Right lobe of liver (tissue), 6 donors: Measurements from ENCODE around the gene ZMYND19. TPM values are rescaled to one million over a fixed set of nuclear protein-coding genes. Genes with fewer than 3 reads are reported as not detected.

Experiments used
- ATAC-seq, 4 donors: fragments of 200-7000 bp; cut with Tn5 transposase; one replicate each; pipeline ENCODE4 v1.9.1; 2020; ENCODE audit warnings: mild to moderate bottlenecking in 4 of 4, moderate library complexity in 4 of 4
- DNase-seq, 3 donors: peaks; one replicate each; pipeline ENCODE4 v3.0.0-alpha.2; 2020
- H3K27ac ChIP-seq, 3 donors: fragments of 200-600 bp; one replicate each; pipeline ENCODE4 v1.8.0; 2022
- H3K27me3 ChIP-seq, 2 donors: fragments of 200-600 bp; one replicate each; pipeline ENCODE4 v1.8.0; 2022
- H3K36me3 ChIP-seq, 4 donors: fragments of 200-600 bp; sonication (generic) in 1 of 4; one replicate each; pipeline versions ENCODE4 v1.5.1 to v1.8.0; 2017 to 2022; ENCODE audit warnings: control low read depth in 1 of 4
- H3K4me1 ChIP-seq, 4 donors: fragments of 200-600 bp; sonication (generic) in 1 of 4; one replicate each; pipeline versions ENCODE4 v1.5.1 to v1.8.0; 2017 to 2022; ENCODE audit warnings: control low read depth in 1 of 4
- H3K4me3 ChIP-seq, 3 donors: fragments of 200-600 bp; one replicate each; pipeline ENCODE4 v1.8.0; 2022
- H3K9me3 ChIP-seq, 4 donors: fragments of 200-600 bp; sonication (generic) in 1 of 4; one replicate each; pipeline versions ENCODE4 v1.5.1 to v1.8.0; 2017 to 2022; ENCODE audit warnings: control low read depth in 1 of 4
- POLR2A ChIP-seq: fragments of 450-650 bp; IDR thresholded peaks from one replicate; pipeline ENCODE4 v1.6.1; 2017; ENCODE audit warnings: antibody characterized with exemption, mild to moderate bottlenecking
- WGBS: methylation state at CpG from one replicate; pipeline ENCODE4 v1.1.6; 2018; ENCODE audit warnings: low coverage, low lambda C conversion rate; ENCODE audit not compliant: insufficient coverage; ENCODE audit errors: missing lambda C conversion rate; 5-methylcytosine and 5-hydroxymethylcytosine counted together
- intact Hi-C, 2 donors: fragments of 100-400 bp; cut with DNase I; formaldehyde crosslinking; loops; one replicate each; pipeline versions ENCODE4 v1.11.2 to v1.14.1; 2022
- total RNA-seq, 6 experiments: library from RNA; depleted of rRNA in 2 of 6; stranded (reverse); fragments of >200 nt in 2 of 6; fragmentation: NEBNext Ultra II Directional in 3 of 6; extraction: Animal tissue kit (Norgen Biotek cat#: 25700) in 3 of 6; gene quantifications; one replicate each; pipeline versions ENCODE4 v1.1.0 to v1.2.4, GENCODE V29; 2016 to 2023
- TF ChIP-seq, protein P1 (sequence below), 4 donors: fragments of 200-600 bp in 3 of 4; fragments of 450-650 bp in 1 of 4; IDR thresholded peaks; one replicate each; pipeline versions ENCODE4 v1.5.1 to v1.8.0; 2016 to 2022; ENCODE audit warnings: antibody characterized with exemption in 4 of 4, mild to moderate bottlenecking in 2 of 4
- donor health status: DM: no; HTN: yes; CAD: no.
- donor health status: DM: no; HTN: no; CAD: no.
- donor health status: DM: no; HTN: no; CAD: no.
- donor health status: DM: no; HTN: yes; CAD: no.
- donor health status: DM: no; HTN: yes; CAD: no.

Gene ZMYND19
- total RNA-seq, 6 experiments from 2014 or later: 8.4 to 11.7 (median 9.0) TPM

DNA sequence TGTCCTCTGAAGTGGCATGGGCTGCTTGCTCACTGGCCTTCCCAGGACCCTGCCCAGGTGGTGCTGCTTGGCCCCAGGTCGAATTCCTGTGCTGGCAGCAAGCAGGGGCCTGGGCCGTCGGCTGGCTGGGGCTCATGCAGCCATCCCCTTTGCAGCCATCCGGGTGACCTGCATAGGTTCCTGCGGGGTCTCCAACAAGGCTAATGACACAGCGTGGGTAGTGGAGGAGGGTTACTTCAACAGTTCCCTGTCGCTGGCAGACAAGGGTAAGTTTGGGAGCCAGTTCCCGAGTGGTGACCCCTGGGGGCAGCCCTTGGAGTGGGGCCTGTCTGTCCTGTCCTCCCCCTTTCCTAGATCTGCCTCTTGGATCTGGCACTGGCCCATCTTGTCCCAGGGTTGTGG lies 22.4 kb upstream of the ZMYND19 start:
- intact Hi-C loops: no loop called here
- DNase-seq (no peak), ATAC-seq (no peak)
- Histone ChIP-seq H3K4me3 (no peak overlapping the region), H3K27ac (no peak overlapping the region), H3K27me3 (no peaks in the 10 kb centered on the region), H3K9me3 (no peaks in the 10 kb centered on the region), H3K4me1 (peaks cover 0 to 21% (median 2%) of the 10 kb centered on the region in 4 donors), H3K36me3 (peaks cover 0 to 24% (median 3%) of the 10 kb centered on the region in 4 donors)
- TF ChIP-seq, protein P1, sequence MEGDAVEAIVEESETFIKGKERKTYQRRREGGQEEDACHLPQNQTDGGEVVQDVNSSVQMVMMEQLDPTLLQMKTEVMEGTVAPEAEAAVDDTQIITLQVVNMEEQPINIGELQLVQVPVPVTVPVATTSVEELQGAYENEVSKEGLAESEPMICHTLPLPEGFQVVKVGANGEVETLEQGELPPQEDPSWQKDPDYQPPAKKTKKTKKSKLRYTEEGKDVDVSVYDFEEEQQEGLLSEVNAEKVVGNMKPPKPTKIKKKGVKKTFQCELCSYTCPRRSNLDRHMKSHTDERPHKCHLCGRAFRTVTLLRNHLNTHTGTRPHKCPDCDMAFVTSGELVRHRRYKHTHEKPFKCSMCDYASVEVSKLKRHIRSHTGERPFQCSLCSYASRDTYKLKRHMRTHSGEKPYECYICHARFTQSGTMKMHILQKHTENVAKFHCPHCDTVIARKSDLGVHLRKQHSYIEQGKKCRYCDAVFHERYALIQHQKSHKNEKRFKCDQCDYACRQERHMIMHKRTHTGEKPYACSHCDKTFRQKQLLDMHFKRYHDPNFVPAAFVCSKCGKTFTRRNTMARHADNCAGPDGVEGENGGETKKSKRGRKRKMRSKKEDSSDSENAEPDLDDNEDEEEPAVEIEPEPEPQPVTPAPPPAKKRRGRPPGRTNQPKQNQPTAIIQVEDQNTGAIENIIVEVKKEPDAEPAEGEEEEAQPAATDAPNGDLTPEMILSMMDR (IDR thresholded peaks at IDR 0.05): no peak
- no peak for TF ChIP-seq POLR2A
- WGBS: 38% methylated on average over 3 of the region's 8 CpGs

DNA sequence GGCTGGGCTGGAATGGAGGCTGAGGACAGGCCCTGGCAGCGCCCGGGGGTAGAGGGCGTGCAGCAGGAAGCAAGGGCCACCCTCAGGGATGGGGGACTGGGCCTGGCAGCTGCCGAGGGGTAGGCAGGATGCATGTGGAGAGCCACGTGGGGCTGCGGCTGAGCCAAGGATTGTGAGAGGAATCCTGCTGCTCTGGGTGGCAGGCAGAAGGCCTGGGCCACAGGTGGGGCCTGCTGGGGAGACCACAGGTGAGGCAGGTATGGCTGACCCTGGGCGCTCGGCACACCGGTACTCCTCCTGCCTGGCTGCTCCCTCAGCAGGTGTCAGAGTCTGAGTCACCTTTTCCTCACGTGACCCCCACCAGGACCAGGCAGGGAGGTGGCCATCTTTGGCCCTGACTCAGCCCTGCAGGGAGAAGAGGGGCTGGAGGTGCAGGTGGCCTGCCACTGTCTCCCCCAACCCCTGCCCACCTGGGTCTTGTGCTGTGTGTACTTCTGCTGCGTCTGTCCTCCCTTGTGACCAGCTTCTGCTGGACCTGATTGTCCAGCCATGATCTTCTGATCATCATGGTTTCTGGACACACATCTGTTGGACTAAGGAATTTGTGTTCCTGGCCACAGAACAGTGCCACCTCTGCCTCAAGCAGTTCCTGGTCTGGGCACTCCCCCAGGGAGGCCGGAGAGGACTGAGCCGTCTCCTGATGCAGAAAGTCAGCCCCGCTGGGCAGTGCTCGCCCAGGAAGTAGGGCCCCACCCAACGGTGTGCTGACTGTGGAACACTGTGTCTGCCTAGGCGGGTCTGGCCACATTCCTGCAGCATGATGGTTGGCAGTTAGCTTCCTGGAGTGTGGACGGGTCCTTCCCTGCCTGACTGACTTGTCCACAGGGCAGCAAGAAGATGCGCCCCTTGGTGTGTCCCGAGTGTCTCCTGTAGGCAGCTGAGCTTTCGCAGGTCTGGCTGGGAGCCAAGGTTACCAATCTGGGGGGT lies 21.6 kb upstream of the ZMYND19 start:
- Histone ChIP-seq H3K27me3 (no peaks in the 10 kb centered on the region), H3K36me3 (peaks cover 0 to 24% (median 3%) of the 10 kb centered on the region in 4 donors), H3K27ac (no peak overlapping the region), H3K4me3 (no peak overlapping the region), H3K4me1 (peaks cover 0 to 26% (median under 1%) of the 10 kb centered on the region in 4 donors), H3K9me3 (no peaks in the 10 kb centered on the region)
- intact Hi-C loops: no loop called here
- ATAC-seq (peak in 3 of 4 donors; percentile 16 to 34 (median 20)), DNase-seq (no peak)
- TF ChIP-seq, protein P1 (IDR thresholded peaks at IDR 0.05): no peak
- peak; percentile 11 for TF ChIP-seq POLR2A
- 44% methylated on average over 9 of the region's 21 CpGs for WGBS

DNA sequence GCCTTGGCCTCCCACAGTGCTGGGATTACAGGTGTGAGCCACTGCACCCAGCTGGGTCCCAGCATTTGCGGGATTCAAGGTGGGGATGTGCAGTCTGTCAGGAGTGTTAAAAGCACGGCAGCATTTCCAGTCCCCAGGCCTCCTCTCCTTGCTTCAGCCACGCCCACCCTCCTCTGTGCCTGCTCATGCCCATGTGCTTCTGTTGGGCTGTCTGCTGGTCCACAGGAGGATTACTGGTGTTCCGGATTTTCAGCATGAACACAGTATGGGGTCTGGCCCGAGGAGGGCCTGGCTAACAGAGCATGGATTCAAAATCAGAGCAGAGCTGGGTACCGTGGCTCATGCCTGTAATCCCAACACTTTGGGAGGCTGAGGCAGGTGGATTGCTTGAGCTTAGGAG lies 20.6 kb upstream of the ZMYND19 start:
- DNase-seq (no peak), ATAC-seq (no peak)
- Histone ChIP-seq H3K4me3 (no peak overlapping the region), H3K9me3 (no peaks in the 10 kb centered on the region), H3K4me1 (peaks cover 0 to 31% (median 3%) of the 10 kb centered on the region in 4 donors), H3K36me3 (peaks cover 0 to 23% (median 3%) of the 10 kb centered on the region in 4 donors), H3K27me3 (no peaks in the 10 kb centered on the region), H3K27ac (no peak overlapping the region)
- intact Hi-C loops: no loop called here
- TF ChIP-seq, protein P1 (IDR thresholded peaks at IDR 0.05): no peak
- no peak for TF ChIP-seq POLR2A
- 74% methylated on average over 3 of the region's 6 CpGs for WGBS

DNA sequence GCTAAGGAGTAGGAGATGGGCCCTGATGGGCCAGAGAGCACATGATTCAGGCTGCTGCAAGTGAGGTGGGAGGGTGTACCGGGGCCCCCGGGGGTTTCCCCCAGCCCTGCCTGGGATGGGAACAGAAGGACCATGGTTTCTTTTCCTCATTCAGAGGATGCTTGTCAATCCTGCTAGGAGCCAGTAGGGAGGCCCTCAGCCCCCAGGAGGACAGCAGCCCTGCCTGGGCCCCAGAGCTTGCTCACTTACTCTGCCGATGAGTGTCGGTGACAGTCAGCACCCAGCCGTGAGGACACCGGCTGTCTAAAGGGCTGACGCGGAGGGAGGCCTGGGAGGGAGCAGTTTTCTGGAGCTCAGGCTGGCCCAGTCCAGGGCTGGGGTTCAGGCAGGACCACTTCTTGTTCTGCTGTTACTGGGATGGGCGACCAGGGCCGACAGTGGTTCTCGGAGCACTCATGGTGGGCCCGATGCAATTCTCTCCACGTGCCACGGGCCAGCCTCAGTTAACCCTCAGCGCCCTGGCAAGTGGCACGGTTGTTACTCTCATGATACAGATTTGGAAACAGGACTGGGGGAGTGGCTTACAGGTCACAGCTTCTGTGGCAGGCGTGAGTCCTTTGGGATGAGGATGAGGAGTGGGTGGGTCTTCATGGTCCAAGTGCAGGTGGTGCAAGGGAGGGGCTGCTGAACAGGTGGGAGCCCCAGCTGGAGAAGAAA lies 17.0 kb upstream of the ZMYND19 start:
- peaks cover 0 to 31% (median 3%) of the 10 kb centered on the region in 4 donors for H3K4me1 ChIP-seq
- TF ChIP-seq, protein P1 (IDR thresholded peaks at IDR 0.05): no peak
- no peak for TF ChIP-seq POLR2A
- intact Hi-C loops: no loop called here
- H3K27me3 ChIP-seq: no peaks in the 10 kb centered on the region
- 67% methylated on average over 14 of the region's 17 CpGs for WGBS
- ATAC-seq: no peak
- H3K9me3 ChIP-seq: no peaks in the 10 kb centered on the region
- no peak overlapping the region for H3K27ac ChIP-seq
- H3K36me3 ChIP-seq: no peaks in the 10 kb centered on the region
- no peak for DNase-seq
- H3K4me3 ChIP-seq: peak overlapping the region in 2 of 3 donors; percentile 71 to 82
